GM13977 (cell line): ENCODE results near the gene CLTCL1.

Experiments used
- DNase-seq: peaks from one replicate; pipeline ENCODE4 v3.0.0; 2012; ENCODE audit warnings: low spot score
- CTCF ChIP-seq: IDR thresholded peaks from 2 replicates; pipeline ENCODE4 v1.5.1; 2012; ENCODE audit warnings: mild to moderate bottlenecking, control low read depth; ENCODE audit not compliant: insufficient read depth; ENCODE audit errors: extremely low read depth, missing control alignments
- in situ Hi-C: fragments of 300-500 bp; cut with MboI; formaldehyde crosslinking; loops from one replicate; pipeline ENCODE4 v1.12.0; 2022; ENCODE audit warnings: low sequenced_read_pairs, low pct_unique_long_range_greater_than_20kb, mixed read lengths, inconsistent platforms; ENCODE audit not compliant: unreplicated experiment

CLTCL1 gene

GRCh38 chr22:19213442-19214077 lies 78.0 kb downstream of the CLTCL1 start:
- in situ Hi-C loops = no loop called here
- no peak for DNase-seq
- no peak for TF ChIP-seq CTCF

GRCh38 chr22:19213001-19213400 lies 78.5 kb downstream of the CLTCL1 start:
- in situ Hi-C loops = no loop called here
- DNase-seq = no peak
- no peak for TF ChIP-seq CTCF

DNA sequence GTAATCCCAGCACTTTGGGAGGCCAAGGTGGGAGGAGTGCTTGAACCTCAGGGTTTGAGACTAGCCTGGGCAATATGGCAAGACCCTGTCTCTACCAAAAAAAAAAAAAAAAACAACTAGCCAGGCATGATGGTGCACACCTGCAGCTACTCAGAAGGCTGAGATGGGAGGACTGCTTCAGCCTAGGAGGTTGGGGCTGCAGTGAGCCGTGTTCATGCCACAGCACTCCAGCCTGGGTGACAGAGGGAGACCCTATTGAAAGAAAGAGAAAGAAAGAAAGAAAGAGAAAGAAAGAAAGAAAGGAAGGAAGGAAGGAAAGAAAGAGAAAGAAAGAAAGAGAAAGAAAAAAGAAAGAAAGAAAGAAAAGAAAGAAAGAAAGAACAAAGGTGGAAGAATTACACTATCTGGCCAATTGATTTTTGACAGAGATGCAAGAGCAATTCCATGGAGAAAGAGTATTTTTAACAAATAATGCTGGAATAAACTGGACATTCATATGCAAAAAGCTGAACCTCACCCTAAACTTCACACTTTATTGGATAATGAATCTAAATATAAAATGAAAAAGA lies 79.1 kb downstream of the CLTCL1 start:
- in situ Hi-C loops = no loop called here
- TF ChIP-seq CTCF = no peak
- no peak for DNase-seq

DNA sequence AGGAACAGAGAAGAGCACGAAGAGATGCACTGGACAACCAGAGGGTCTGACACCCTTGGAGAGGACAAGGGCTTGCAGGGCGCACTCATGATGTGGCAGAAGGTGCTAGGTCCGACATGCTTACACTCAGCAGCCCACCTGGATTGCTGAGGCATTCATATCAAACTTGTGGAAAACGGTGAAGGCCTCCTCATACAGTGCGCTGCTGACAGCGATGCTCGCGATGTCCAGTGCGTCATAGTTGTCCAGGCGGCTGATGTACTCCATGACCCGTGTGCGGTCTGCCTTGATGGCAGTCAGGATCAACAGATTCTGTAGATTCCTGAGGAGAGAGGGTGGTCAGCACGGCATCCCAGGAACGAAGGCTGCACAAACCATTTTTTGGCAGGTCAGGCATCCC lies 81.3 kb downstream of the CLTCL1 start:
- in situ Hi-C loops = no loop called here
- TF ChIP-seq CTCF = no peak
- no peak for DNase-seq

- no peak for DNase-seq
- TF ChIP-seq CTCF = no peak
- in situ Hi-C loops = no loop called here
Measured at GRCh38 chr22:19208287-19208847, 83.2 kb downstream of the CLTCL1 start.

GRCh38 chr22:19207884-19208283 lies 83.6 kb downstream of the CLTCL1 start:
- no peak for TF ChIP-seq CTCF
- DNase-seq = no peak
- in situ Hi-C loops = no loop called here
